HL-60/S4 treated with phorbol 12-myristate 13-acetate at 8.2 ng/mL for 4 days and 3 days (cell line): ENCODE data around the gene NANOS3.
"Not testable (repeated sequence)": the region's sequence is repeated elsewhere in the genome, so short reads cannot be mapped to it uniquely, and the experiment has no call there.

Source experiments
- in situ Hi-C: fragments of 300-500 bp; cut with MboI; formaldehyde crosslinking; loops from 2 replicates; pipeline ENCODE4 v1.15.0; 2022; ENCODE audit warnings: low sequenced_read_pairs

Gene NANOS3

DNA sequence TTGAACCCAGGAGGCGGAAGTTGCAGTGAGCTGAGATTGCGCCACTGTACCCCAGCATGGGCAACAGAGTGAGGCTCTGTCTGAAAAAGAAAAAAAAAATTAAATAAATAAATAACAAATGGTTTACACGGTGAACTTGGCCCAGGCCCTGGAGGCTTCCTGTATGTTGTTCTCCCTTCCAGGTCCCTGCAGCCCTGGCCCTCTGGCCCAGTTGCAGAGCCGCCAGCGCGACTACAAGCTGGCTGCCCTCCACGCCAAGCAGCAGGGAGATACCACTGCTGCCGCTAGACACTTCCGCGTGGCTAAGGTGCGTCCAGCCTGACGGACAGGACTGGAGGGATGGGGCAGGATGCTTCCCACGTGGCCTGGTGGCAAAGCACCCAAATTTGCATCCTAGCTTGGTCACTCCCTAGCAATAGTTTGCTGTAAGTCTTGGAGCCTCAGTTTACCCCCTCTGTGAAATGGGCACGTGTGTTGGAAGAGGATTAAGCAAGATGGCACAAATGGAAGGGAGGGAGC lies 41.0 kb downstream of the NANOS3 start:
- in situ Hi-C loops: no loop called here

DNA sequence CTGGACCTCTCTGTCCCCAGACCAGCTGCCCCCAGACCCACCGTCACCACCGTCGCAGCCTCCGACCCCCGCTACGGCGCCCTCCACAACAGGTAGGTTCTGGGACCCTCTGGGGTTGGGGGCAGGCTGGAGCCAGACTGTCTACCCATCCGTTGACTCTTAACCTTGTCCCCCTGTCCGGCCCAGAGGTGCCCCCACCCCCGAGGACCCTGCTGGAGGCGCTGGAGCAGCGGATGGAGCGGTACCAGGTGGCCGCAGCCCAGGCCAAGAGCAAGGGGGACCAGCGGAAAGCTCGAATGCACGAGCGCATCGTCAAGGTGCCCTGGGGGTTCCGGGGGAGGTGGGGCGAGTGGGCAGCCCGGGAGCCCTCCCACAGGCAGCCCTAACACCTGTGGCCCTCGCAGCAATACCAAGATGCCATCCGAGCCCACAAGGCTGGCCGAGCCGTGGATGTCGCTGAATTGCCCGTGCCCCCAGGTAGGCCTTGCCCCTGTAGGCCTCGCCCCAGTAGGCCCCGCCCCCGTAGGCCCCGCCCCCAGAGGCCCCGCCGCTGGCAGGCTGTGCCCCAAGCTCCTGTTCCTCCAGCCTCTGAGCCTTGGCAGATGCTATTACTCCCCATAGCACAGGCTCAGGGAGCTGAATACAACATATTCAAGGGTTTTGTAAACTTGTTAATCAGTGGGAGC lies 41.9 kb downstream of the NANOS3 start:
- in situ Hi-C loops: no loop called here

DNA sequence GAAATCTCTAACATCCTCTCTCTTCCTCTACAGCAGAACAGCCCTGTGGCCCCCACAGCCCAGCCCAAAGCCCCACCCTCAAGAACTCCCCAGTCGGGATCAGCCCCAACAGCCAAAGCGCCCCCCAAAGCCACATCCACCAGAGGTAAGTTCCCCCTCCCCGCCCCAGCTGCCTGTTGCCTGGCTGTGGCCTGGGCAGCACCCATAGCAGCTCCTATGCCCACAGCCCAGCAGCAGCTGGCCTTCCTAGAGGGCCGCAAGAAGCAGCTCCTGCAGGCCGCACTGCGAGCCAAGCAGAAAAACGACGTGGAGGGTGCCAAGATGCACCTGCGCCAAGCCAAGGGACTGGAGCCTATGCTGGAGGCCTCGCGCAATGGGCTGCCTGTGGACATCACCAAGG lies 43.6 kb downstream of the NANOS3 start:
- in situ Hi-C loops: no loop called here

DNA sequence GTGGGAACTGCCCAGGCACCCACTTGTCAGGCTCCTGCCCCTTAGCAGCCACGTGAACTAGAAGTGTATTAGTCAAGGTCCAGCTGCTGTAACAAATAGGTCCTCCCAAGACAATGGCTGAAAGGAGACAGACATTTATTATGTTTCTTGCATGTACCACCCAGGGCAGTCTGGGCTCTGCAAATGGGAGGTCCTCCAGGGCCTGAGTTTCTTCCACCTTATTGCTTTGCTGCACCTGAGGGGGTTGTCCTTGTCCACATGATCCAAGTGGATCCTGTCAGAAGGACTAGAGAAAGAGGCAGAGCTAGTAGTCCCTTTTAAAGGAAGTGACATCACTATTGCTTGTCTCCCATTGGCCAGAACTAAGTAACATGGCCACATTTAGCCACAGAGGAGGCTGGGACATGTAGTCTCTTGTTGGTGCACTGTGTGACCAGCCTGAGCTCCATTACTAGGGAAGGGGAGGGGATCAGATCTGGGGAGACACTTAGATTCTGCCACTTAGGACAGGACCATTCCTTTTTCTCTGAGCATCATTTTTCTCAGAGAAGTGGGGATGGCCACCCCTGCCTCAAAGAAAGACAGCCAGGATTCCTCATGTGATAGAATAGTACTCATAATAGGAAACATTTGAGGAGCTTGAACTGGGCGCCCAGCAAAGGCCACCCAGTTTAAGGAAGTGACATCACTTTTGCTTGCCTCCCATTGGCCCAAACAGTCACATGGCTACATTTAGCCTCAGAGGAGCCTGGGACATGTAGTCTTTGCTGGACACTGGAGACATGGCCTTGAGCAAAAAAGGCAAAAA lies 44.2 kb downstream of the NANOS3 start:
- in situ Hi-C loops: no loop called here

DNA sequence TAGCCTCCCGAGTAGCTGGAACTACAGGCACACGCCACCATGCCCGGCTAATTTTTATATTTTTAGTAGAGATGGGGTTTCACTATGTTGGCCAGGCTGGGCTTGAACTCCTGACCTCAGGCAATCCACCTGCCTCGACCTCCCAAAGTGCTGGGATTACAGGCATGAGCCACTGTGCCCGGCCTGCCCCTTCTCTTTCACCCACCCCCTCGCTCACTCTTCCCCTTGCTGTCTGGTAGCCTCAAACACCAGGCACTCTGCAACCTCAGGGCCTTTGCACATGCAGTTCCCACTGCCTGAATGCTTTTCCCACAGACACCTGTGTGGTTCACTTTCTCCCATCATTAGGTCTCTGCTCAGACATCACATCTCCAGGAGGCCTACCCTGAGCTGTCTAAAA lies 45.2 kb downstream of the NANOS3 start:
- in situ Hi-C loops: not testable (repeated sequence)

DNA sequence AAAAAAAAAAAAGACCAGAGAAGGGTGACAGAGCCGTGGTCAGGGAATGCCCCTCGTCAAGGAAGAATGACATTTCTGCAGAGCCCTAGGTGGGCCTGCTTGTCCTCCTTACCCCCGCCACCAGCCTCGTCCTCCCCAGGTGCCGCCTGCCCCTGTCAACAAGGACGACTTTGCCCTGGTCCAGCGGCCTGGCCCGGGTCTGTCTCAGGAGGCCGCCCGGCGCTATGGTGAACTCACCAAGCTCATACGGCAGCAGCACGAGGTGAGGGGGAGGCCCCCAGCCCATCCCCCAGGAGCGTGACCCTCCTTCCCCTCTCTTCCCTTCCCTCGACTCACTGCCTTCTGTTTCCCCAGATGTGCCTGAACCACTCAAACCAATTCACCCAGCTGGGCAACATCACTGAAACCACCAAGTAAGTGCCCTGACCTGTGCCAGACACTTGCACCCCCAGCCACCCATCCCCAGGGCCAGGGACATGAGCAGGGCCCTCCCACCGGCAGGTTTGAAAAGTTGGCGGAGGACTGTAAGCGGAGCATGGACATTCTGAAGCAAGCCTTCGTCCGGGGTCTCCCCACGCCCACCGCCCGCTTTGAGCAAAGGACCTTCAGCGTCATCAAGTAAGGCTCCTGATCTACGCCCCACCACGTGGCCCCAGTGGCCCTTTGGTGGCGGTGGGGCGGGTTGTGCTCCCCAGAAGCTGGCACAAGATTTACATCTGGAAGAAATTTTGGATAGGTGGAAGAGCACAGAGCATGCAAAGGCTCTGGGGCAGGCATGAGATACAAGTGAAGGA lies 46.5 kb downstream of the NANOS3 start:
- in situ Hi-C loops: no loop called here

DNA sequence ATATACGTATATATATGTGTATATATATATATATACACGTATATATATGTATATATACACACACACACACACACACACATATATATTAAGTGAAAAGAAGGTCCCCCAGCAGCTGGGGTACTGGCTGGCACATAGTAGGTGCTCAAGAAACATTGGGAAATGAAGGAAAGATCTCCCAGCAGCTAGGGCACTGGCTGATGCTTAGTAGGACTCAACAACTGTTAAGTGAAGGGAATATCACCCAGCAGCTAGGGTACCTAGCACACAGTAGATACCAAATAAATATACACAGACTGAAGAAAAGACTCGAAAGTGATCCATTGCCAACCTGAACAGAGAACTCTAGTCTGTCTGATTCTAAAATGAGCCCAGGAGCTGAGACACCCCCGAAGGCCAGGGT lies 49.1 kb downstream of the NANOS3 start:
- in situ Hi-C loops: no loop called here

DNA sequence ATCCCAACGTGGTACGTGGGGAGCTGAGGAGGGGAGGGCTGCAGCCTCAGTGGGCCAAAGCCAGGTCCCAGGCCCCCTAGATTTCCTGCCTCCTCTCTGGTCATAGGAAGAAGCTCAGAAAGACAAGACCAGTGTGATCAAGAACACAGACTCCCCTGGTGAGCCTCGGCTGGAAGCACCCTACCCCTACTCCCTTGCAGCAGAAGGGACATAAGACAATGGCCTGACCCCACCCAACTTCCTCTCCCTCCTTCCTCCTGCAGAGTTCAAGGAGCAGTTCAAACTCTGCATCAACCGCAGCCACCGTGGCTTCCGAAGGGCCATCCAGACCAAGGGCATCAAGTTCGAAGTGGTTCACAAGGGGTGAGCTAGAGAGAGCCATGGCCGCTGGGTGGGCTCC lies 49.8 kb downstream of the NANOS3 start:
- in situ Hi-C loops: no loop called here

DNA sequence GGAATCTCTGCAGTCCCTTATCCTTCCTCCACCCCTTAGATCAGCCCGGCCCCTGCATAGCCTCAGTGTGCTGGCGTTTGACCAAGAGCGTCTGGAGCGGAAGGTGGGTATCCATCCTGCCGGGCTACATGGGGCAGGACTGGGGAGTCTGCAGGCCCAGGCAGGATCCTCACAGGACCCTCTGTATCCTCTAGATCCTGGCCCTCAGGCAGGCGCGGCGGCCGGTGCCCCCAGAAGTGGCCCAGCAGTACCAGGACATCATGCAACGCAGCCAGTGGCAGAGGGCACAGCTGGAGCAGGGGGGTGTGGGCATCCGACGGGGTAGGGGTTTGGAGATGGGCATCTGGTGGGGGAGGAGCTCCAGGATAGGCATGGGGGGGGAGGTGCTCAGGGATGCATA lies 52.4 kb downstream of the NANOS3 start:
- in situ Hi-C loops: no loop called here

DNA sequence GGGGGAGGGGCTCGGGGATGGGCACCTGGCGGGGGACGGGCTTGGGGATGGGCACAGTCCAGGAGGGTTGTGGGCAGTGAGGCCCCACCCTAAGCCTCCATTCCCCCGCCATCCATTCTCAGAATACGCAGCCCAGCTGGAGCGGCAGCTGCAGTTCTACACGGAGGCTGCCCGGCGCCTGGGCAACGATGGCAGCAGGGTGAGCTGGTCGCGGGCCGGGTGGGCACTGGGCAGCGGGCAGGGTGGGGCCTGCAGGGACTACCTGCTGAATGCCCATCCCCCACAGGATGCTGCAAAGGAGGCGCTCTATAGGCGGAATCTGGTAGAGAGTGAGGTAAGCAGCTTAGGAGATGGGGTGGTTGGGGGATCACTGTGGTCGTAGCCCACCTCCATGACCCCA lies 53.0 kb downstream of the NANOS3 start:
- in situ Hi-C loops: no loop called here
